Measurements from ENCODE around the gene HIVEP1.

Gene HIVEP1

DNA sequence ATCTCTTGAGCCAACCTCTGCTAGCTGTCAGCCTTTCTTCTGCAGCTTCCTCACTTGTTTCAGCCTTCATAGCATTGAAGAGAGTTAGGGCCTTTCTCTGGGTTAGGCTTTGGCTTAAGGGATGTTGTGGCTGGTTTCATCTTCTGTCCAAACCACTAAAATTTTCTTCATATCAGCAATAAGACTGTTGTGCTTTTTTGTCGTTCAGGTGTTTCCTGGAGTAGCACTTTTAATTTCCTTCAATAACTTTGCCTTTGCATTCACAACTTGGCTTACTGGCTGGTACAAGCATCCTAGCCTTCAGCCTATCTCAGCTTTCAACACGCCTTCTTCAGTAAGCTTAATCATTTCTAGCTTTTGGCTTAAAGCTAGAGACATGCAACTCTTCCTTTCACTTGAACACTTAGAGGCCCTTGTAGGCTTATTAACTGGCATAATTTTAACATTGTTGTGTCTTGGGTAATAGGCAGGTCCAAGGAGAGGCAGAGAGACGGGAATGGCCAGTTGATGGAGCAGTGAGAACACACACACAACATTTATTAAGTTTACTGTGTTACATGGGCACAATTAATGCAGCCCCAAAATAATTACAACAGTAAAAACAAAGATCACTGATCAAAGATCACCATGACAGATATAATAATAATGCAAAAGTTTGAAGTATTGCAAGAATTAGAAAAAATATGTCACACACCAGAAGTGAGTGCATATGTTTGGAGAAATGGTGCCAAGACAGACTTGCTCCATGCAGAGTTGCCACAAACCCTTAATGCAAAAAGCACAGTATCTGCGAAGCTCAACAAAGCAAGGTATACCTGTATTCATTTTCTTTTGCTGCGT, 98.6 kb downstream of the HIVEP1 start:
- DNase-seq (ENCODE audit: insufficient read length, low spot score) (no peak), FAIRE-seq (no peak)
- no peak for TF ChIP-seq POLR2A (IDR thresholded peaks at IDR 0.05; ENCODE audit: low read depth, low read length)

DNA sequence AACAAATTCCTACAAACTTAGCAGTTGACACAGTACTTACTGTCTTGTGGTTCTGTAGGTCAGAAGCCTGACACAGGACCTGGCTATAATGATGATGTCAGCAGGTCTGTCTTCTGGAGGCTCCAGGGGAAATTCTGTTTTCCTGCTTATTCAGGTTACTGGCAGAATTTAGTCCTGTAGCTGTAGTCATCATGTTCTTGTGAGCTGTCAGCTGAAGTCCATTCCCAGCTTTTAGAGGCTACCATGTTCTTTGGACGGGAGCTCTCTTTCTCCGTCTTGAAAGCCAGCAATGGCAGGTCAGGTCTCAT, 99.2 kb downstream of the HIVEP1 start:
- FAIRE-seq (no peak), DNase-seq (ENCODE audit: insufficient read length, low spot score) (no peak)
- no peak for TF ChIP-seq POLR2A (IDR thresholded peaks at IDR 0.05; ENCODE audit: low read depth, low read length)

DNA sequence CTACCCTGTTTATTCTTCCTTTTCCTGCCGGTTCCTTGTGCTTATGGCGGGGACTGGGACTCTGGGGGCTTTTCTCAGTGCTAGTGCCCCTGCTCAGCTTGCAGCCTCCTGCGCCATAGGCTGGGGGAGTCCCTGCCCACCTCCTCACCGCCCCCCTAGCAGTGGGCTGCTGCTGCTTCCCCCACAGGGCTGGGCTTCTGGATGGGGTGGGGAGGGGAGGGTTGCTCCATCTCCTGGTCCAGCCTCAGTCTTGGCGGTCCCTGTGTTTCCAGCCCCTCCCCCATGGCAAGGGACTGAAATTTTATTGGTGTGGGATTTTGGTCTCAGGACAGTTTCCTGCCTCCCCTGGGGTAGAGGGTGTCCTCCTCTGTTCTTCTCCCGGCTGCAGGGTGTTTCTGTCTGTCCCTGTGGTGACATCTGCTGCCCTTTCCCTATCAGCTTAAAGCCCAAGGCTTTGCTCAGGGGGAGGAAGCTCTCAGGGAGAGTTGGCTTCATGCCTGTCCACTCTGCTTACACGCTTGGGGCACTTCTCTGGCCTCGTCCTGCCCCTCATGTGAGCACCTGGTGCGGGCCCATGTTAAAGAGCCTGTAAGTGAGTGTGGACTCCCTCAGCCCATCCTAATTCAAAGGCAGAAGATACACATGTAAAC, 100.6 kb downstream of the HIVEP1 start:
- peak; percentile 53 for FAIRE-seq
- peak; percentile 50 for DNase-seq (ENCODE audit: insufficient read length, low spot score)
- no peak for TF ChIP-seq POLR2A (IDR thresholded peaks at IDR 0.05; ENCODE audit: low read depth, low read length)

DNA sequence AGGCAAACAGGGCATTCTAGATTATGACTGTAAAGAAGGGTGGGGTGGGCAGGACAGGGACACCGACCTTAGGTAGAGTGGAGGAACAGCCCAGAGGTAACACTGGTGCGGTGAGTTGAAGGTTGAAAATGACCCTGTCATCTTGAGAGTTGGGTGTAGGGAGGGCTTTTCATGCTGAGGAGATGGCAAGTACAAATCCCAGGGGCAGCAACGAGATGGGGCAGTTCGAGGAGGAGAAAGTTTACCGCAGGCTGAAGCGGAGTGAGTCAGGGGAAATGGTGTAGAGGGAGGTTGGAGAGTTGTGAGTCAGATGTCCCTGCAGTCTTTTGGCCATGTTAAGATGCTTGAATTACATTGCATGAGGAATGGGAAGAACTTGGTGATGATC, 101.1 kb downstream of the HIVEP1 start:
- FAIRE-seq: peak; percentile 100
- TF ChIP-seq POLR2A (IDR thresholded peaks at IDR 0.05; ENCODE audit: low read depth, low read length): no peak
- DNase-seq (ENCODE audit: insufficient read length, low spot score): peak; percentile 84

DNA sequence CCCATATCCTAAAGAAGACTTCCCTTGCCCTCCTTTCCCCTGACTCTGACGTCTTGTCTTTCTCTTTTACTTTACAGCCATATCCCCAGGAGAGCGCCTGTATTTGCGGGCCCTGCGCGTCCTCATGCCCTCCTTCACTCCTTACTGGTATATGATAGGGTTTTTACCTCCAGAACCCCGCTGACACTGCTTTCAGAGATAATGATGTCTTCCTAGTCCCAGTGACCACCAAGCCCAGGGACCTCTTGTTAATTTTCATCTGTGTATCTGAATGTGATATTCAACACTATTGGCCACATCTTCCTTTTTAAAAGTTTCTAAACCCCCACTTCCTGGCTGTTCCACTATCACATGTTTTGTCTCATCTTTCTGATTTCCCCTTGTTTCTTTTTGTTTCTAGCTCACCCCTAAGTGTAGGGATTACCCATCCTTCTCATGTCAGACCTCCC, 102.0 kb downstream of the HIVEP1 start:
- FAIRE-seq (no peak), DNase-seq (ENCODE audit: insufficient read length, low spot score) (no peak)
- TF ChIP-seq POLR2A (IDR thresholded peaks at IDR 0.05; ENCODE audit: low read depth, low read length): no peak

DNA sequence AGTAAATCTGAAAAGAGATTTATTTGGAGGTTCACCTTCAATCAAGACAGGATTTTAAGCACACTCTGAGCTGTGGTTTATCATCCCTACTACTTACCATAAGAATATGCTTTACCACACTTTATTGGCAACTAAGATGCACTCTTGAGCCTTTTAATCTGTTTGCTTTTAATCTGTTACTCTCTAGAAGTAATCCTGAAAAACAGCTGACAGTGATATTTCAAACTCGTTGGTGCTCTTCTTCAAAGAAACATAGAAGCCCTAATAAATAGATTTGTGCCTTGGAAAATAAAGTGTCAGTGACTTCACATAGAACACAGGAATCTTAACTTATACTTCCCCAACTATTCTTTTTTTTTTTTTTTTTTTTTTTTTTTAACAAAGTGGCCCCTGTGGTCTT, 102.9 kb downstream of the HIVEP1 start:
- no peak for FAIRE-seq
- no peak for DNase-seq (ENCODE audit: insufficient read length, low spot score)
- no peak for TF ChIP-seq POLR2A (IDR thresholded peaks at IDR 0.05; ENCODE audit: low read depth, low read length)

DNA sequence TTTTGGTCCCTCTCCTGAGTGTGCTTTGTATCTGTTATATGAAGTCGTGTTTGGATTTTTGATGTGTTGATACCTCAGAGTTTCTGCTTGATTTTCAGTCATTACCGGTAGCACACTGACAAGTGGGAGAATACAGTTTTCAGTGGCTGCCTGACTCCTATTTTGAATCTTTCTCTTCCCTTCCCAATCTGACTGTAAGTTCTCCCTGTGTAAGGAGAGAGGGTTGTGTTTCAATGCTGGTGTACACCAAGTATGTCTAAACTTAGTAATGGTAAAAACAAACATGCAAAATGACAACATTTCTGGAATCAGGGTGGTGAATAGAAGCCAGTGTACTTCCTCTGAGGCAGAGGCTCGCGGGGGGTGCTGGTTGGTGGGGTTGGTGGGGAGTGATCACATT, 103.4 kb downstream of the HIVEP1 start:
- FAIRE-seq (no peak), DNase-seq (ENCODE audit: insufficient read length, low spot score) (no peak)
- no peak for TF ChIP-seq POLR2A (IDR thresholded peaks at IDR 0.05; ENCODE audit: low read depth, low read length)

DNA sequence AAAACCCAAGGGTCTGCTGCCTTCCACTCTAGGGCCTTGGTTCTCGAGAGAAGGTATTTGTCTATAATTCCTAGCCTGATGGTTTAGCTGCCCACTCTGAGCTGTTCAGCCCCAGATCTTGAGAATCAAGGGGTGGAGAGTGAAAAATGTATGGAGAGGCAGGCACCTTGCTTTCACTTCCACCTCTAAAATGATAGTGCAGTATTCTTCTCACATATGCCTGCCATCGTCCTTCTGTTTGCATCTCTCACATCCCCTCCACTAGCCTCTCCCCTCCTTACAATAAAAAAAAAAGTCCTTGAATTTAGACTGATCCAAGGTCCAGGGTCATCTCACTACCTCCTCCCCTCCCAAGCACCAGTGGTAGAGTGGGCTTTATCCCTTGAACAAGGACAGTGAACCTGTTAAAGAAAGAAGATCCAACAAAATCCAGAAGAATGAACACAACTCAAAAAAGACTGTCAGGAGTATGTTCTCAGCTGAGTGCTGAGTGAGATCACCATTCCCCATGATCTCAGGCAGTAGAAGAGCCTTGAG, 104.2 kb downstream of the HIVEP1 start:
- no peak for TF ChIP-seq POLR2A (IDR thresholded peaks at IDR 0.05; ENCODE audit: low read depth, low read length)
- no peak for DNase-seq (ENCODE audit: insufficient read length, low spot score)
- no peak for FAIRE-seq

DNA sequence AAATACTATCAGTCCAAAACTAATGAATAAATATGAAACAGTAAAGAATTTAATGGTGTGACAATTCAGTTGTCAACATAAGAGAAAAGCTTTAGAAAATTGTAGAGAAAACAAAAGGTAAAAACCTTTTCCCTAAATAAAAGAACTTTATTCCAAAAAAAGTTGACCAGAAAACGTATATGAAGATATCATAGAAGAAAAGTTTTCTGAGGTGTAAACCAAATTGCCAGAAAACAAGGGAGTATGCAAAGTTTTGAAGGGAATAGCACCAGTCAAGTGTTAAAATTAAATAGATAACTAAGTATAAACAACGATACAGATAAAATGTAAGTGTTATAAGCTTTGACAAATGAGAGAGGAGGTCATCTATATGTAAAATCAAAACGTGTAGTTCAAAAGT, 104.9 kb downstream of the HIVEP1 start:
- TF ChIP-seq POLR2A (IDR thresholded peaks at IDR 0.05; ENCODE audit: low read depth, low read length): no peak
- DNase-seq (ENCODE audit: insufficient read length, low spot score) (no peak), FAIRE-seq (no peak)

DNA sequence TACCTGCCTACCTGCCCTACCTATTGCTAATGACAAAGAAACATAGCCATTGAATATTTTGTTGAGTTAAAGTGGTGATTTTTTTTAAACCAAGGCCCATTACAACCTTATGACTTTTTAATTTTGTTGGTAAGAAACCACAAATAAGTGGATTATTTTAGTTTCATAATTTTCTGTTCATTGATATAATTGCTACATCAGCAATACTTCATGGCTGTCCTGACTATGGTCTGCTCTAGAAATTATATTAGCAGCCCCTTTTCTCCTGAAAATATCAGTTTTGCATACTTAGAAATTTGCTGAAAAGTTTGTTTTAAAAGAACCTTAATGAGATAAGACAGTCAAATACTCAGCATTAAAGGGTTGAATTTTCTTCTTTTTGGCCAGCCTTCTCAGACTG, 106.5 kb downstream of the HIVEP1 start:
- FAIRE-seq (no peak), DNase-seq (ENCODE audit: insufficient read length, low spot score) (no peak)
- no peak for TF ChIP-seq POLR2A (IDR thresholded peaks at IDR 0.05; ENCODE audit: low read depth, low read length)

DNA sequence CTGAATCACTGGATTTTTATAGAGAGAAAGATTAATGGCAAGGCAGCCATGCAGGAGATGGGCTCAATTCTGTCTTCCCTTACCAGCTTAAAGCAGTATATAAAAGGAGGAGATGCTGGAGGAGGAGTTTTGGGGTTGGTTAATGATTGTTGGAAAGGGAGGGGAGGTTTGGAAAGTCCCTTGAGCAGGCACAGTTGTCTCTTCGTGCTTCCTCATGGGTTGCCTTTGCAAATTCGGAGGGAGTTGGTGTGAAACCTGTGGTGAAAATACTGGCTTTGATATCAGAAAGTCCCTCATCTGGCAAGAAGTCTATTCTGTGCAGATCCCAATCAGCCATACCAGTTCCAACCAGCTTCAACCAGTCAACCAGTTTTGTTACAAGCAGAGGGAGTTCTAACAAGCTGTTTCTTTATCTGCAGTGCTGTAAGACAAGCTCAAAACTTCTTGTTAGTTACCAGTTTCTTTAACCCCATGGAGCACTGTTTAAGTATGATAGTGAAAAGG, 107.0 kb downstream of the HIVEP1 start:
- no peak for FAIRE-seq
- no peak for TF ChIP-seq POLR2A (IDR thresholded peaks at IDR 0.05; ENCODE audit: low read depth, low read length)
- DNase-seq (ENCODE audit: insufficient read length, low spot score): no peak

DNA sequence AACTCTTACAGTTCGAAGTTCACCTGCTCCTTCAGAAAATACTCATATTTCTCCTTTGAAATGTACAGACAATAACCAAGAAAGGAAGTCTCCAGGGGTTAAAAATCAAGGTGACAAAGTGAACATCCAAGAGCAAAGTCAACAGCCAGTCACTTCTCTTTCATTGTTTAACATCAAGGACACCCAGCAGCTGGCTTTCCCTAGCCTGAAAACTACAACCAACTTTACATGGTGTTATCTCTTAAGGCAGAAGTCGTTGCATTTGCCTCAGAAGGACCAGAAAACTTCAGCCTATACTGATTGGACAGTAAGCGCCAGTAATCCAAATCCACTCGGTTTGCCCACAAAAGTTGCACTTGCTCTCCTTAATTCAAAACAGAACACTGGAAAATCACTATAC, 113.3 kb downstream of the HIVEP1 start:
- DNase-seq (ENCODE audit: insufficient read length, low spot score): no peak
- FAIRE-seq: no peak
- no peak for TF ChIP-seq POLR2A (IDR thresholded peaks at IDR 0.05; ENCODE audit: low read depth, low read length)

DNA sequence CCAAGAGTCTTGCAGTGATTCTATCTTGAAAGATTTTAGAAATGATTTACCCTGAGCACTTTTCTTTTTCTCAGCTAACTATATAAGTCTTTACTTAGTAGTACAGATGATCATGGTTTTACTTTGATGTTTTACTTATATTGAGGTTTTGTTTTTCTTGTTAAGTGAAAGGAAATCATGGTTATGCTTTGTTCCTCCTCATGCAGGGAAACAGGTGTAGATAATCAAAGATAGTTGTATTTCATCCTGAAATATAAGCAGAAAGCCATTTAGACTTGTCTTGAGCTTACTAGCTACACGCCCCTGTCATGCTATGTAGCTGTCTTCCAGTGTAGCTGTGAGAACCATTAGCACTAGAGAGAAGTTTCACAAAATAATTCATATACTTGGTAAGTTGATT, 113.9 kb downstream of the HIVEP1 start:
- DNase-seq (ENCODE audit: insufficient read length, low spot score): no peak
- no peak for FAIRE-seq
- no peak for TF ChIP-seq POLR2A (IDR thresholded peaks at IDR 0.05; ENCODE audit: low read depth, low read length)

DNA sequence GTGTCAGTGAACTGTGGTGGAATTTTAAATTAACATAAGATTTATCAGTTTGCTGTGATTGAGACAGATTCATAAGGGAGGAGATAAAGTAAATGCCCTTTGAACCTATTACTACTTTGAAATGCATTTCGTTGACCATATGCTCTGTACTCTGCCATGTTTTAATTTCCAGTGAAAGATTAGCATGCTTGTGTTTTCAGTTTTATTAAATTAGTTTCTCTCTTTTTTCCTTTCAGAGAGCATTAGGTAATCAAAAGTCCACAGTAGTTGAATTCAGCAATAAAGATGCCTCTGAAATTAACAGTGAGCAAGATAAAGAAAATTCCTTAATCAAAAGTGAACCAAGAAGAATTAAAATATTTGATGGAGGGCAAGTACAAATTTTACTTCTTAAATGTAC, 117.4 kb downstream of the HIVEP1 start:
- DNase-seq (ENCODE audit: insufficient read length, low spot score) (no peak), FAIRE-seq (no peak)
- no peak for TF ChIP-seq POLR2A (IDR thresholded peaks at IDR 0.05; ENCODE audit: low read depth, low read length)
